Tibial artery (tissue), 4 donors: Measurements from ENCODE around the gene RBP5.

ENCODE experiments used
- DNase-seq, 2 donors: peaks; one replicate each; pipeline ENCODE4 v3.0.0-alpha.2; 2019
- H3K27ac ChIP-seq, 2 donors: fragments of 200-600 bp; sonication (generic) in 1 of 2; 1 replicate in 1 of 2; 2 replicates in 1 of 2; pipeline ENCODE4 v1.5.1; 2018 to 2019; ENCODE audit warnings: mild to moderate bottlenecking in 1 of 2
- H3K27me3 ChIP-seq, 2 donors: fragments of 200-600 bp; sonication (generic) in 1 of 2; one replicate each; pipeline versions ENCODE4 v1.5.1 to v1.6.0; 2016 to 2019
- H3K36me3 ChIP-seq, 3 donors: fragments of 200-600 bp; sonication (generic) in 2 of 3; one replicate each; pipeline ENCODE4 v1.5.1; 2016 to 2019; ENCODE audit warnings: mild to moderate bottlenecking in 2 of 3
- H3K4me1 ChIP-seq, 4 donors: fragments of 200-600 bp; sonication (generic) in 2 of 4; 1 replicate in 3 of 4; 2 replicates in 1 of 4; pipeline ENCODE4 v1.5.1; 2016 to 2019
- H3K4me3 ChIP-seq, 2 donors: fragments of 200-600 bp; sonication (generic) in 1 of 2; 1 replicate in 1 of 2; 2 replicates in 1 of 2; pipeline ENCODE4 v1.5.1; 2018 to 2019; ENCODE audit warnings: mild to moderate bottlenecking in 2 of 2
- H3K9me3 ChIP-seq, 3 donors: fragments of 200-600 bp; sonication (generic) in 1 of 3; one replicate each; pipeline ENCODE4 v1.5.1; 2016 to 2019
- intact Hi-C: fragments of 100-400 bp; cut with DNase I; formaldehyde crosslinking; loops from one replicate; pipeline ENCODE4 v1.15.0; 2023; ENCODE audit warnings: low total_unique reads
- TF ChIP-seq, protein P1 (sequence below), 2 experiments: fragments of 200-600 bp in 1 of 2; fragments of 450-650 bp in 1 of 2; IDR thresholded peaks; one replicate each; pipeline ENCODE4 v1.5.1; 2017 to 2019; ENCODE audit warnings: antibody characterized with exemption in 2 of 2, mild to moderate bottlenecking in 1 of 2, moderate library complexity in 1 of 2

Gene RBP5

DNA sequence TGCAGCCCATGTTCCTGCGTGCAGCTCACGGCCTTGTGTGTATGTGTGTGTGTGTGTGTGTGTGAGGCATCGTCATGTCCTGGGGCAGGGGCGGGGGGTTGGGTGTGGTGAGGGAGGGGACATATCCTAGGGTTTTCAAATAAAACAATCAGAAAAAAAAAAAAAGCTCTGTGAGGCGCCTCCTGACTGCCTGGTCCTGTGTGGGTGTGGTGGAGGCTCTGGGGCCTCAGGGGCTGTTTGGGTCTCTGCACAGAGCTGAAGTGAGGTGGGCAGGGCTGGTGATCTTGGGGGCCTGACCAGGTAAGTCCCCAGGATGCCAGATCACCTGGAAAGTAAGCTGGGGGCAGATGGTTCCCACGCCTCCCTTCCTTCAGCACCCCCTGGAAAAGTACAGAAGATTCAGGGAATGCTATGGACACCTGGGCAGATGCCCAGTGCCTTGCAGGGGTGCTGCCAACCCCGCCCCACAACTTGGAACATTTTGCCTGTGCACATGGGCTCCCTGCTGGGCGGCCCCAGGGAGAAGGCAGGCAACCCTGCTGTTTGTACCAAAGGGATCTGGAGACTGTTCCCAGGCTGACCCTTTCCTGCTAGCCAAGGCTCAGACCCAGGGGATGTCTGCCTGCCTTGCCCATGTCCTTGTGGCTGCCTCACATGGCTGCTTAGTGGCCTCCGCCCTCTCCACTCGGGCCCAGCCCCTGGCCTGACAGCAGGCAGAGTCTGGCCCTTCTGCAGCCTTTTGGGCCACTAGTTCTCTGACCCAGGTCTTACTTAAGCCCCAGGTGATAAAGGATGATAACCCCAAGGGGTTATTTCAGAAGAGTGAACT, 30.3 kb upstream of the RBP5 start:
- intact Hi-C loops: no loop called here
- no peak for DNase-seq
- Histone ChIP-seq H3K36me3 (peaks cover 0 to 17% (median 7%) of the 10 kb centered on the region in 3 donors), H3K27ac (no peak overlapping the region), H3K4me1 (peaks cover 0 to 10% (median 0%) of the 10 kb centered on the region in 4 donors), H3K4me3 (no peak overlapping the region), H3K27me3 (peaks cover 0 to 16% of the 10 kb centered on the region in 2 donors), H3K9me3 (no peaks in the 10 kb centered on the region)
- TF ChIP-seq, protein P1, sequence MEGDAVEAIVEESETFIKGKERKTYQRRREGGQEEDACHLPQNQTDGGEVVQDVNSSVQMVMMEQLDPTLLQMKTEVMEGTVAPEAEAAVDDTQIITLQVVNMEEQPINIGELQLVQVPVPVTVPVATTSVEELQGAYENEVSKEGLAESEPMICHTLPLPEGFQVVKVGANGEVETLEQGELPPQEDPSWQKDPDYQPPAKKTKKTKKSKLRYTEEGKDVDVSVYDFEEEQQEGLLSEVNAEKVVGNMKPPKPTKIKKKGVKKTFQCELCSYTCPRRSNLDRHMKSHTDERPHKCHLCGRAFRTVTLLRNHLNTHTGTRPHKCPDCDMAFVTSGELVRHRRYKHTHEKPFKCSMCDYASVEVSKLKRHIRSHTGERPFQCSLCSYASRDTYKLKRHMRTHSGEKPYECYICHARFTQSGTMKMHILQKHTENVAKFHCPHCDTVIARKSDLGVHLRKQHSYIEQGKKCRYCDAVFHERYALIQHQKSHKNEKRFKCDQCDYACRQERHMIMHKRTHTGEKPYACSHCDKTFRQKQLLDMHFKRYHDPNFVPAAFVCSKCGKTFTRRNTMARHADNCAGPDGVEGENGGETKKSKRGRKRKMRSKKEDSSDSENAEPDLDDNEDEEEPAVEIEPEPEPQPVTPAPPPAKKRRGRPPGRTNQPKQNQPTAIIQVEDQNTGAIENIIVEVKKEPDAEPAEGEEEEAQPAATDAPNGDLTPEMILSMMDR (IDR thresholded peaks at IDR 0.05): no peak

DNA sequence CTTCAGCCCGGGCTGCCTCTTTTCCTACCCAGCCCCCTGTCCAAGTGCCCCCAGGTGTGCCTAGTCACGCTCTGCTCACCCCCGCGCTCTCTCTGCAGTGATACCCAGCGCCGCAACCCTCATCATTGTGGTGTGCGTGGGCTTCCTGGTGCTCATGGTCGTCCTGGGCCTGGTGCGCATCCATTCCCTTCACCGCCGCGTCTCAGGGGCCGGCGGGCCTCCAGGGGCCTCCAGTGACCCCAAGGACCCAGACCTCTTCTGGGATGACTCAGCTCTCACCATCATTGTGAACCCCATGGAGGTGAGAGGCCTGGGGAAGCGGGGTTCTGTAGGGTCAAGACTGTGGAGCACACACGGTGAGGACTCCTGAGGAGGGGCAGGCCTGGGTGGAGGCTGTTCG, 28.7 kb upstream of the RBP5 start:
- Histone ChIP-seq H3K9me3 (no peaks in the 10 kb centered on the region), H3K4me1 (peaks cover 0 to 10% (median 0%) of the 10 kb centered on the region in 4 donors), H3K36me3 (peaks cover 0 to 33% (median 13%) of the 10 kb centered on the region in 3 donors), H3K4me3 (no peak overlapping the region), H3K27me3 (peaks cover 0 to under 1% of the 10 kb centered on the region in 2 donors), H3K27ac (no peak overlapping the region)
- intact Hi-C loops: no loop called here
- DNase-seq: no peak
- TF ChIP-seq, protein P1 (IDR thresholded peaks at IDR 0.05): no peak

DNA sequence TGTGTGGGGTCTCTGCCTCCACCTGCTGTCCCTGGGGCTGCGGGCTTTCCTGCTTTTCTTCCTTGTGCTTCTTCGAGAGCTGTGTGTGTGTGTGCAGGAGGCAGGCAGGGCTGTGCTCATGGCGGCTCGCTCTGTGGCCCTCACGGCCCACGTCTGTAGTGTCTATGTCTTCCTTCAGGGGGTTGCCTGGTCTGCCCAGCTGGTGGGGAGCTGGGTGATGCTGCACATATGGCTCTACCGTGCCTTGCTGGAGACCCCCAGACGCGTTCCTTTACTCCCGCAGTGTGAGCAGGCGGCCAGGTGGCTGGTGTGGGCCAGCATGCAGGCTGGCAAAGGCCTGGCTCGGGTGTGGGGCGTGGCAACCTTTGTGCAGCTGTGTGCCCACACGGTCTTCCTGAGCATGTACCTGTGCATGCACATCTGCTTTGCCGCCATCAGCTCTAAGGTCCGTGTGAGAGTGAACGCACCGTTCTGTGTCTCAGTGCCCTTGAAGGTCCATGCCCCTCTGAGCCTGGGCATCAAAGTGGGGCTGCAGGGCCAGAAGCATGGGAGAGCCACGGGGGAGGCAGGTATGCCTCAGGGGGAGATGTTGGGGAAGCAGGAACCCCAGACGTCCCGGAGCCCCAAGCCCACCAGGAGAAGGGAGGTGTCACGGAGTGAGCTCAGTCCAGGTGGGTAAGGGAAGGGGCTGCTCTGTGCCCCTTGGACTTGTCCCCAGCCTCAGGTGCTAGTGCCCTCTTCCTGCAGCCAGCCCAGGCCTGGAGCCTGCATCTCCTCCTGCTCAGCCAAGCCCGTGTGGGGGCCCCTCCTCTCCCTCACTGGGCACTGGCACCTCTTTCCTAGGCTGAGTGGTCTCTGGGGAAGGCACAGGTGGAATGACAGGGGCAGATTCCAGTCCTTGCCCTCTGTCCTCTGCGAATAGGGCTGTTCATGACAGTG, 27.8 kb upstream of the RBP5 start:
- Histone ChIP-seq H3K27ac (no peak overlapping the region), H3K4me3 (no peak overlapping the region), H3K36me3 (peaks cover 0 to 37% (median 14%) of the 10 kb centered on the region in 3 donors), H3K4me1 (peaks cover 0 to 10% (median 0%) of the 10 kb centered on the region in 4 donors), H3K9me3 (no peaks in the 10 kb centered on the region), H3K27me3 (no peaks in the 10 kb centered on the region)
- intact Hi-C loops: no loop called here
- TF ChIP-seq, protein P1 (IDR thresholded peaks at IDR 0.05): no peak
- DNase-seq: no peak

DNA sequence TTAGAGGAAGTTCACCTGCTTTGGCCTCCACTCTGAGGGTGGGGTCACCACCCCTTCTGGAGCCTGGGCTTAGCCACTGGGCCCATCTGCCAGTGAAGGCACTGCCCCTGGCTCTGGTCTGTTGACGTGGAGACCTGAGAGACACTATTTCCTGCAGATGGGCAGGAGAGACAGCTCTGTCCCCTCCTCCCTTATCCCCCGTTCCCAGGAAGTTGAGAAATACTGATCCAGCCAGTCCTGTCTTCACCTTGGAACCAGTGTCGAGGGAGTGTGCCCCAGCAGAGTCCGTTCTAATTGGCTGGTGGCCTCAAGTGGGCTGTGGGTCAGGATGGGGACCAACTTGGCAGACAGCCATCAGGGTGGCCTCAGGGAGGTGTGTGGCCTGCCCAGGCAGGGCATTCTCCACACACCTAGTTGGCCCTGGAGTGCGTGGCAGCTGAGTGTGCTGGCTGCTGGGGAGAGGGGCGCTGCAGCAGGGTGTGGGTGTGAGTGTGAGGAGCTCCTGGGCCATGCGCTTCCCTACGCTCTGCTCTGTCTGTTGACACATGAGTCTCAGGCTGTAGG, 26.9 kb upstream of the RBP5 start:
- Histone ChIP-seq H3K27me3 (no peaks in the 10 kb centered on the region), H3K27ac (no peak overlapping the region), H3K4me1 (peaks cover 0 to 10% (median 0%) of the 10 kb centered on the region in 4 donors), H3K36me3 (peaks cover 0 to 47% (median 23%) of the 10 kb centered on the region in 3 donors), H3K9me3 (no peaks in the 10 kb centered on the region), H3K4me3 (no peak overlapping the region)
- TF ChIP-seq, protein P1 (IDR thresholded peaks at IDR 0.05): no peak
- no peak for DNase-seq
- intact Hi-C loops: no loop called here

DNA sequence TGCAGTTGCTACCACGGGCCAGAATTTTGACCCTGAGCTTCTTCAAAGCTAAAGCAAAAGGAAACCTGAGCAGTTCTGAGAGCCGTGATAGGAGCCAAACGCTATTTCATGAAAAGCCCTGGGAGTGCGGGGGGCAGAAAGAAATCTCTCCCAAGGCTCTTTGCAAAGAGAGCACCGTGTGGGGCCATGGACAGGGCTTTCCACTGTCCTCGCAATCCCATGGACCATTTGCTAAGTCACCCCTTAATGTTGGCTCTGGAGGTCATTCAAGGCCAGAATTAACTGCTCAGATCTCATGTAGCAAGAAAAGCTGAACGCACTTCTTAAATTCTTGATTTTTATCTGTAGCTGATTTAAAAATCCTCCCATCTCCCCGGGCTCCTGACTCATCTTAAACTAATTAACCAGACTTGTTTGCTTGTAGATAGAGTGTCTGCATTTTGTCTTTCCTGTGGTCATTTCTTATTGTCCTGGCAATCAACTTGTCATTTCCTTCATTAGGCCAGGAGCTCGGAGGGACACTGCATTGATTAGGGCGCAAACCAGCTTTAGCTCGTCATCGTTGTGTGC, 26.3 kb upstream of the RBP5 start:
- DNase-seq: no peak
- no peaks in the 10 kb centered on the region for H3K9me3 ChIP-seq
- no peak overlapping the region for H3K27ac ChIP-seq
- no peaks in the 10 kb centered on the region for H3K27me3 ChIP-seq
- TF ChIP-seq, protein P1 (IDR thresholded peaks at IDR 0.05): no peak
- no peak overlapping the region for H3K4me3 ChIP-seq
- H3K36me3 ChIP-seq: peaks cover 0 to 52% (median 28%) of the 10 kb centered on the region in 3 donors
- intact Hi-C loops: no loop called here
- peaks cover 0 to 10% (median 0%) of the 10 kb centered on the region in 4 donors for H3K4me1 ChIP-seq
